Ovary (tissue), 3 donors: Measurements from ENCODE around the gene CCDC122.

Experiments used
- CTCF ChIP-seq, 3 donors: fragments of 450-650 bp in 2 of 3; fragments of 200-600 bp in 1 of 3; IDR thresholded peaks; one replicate each; pipeline versions ENCODE4 v1.5.1 to v1.8.0; 2016 to 2022; ENCODE audit warnings: antibody characterized with exemption in 3 of 3, mild to moderate bottlenecking in 1 of 3
- EP300 ChIP-seq: sonication (generic); formaldehyde crosslinking; IDR thresholded peaks from one replicate; pipeline ENCODE4 v1.6.1; 2017; ENCODE audit warnings: antibody characterized with exemption
- donor health status: DM: no; HTN: no; CAD: no.

GRCh38 chr13:43850873-43851272, 28.7 kb downstream of the CCDC122 start:
- no peak for TF ChIP-seq CTCF (IDR thresholded peaks at IDR 0.05)
- TF ChIP-seq EP300: no peak
